HepG2 (cell line): ENCODE measurements around the gene PPP4R3A. TPM values are rescaled to one million over a fixed set of nuclear protein-coding genes. Genes with fewer than 3 reads are reported as not detected.

Source experiments
- AGO1 ChIP-seq: fragments of 200-400 bp; formaldehyde crosslinking; IDR thresholded peaks from 2 replicates; pipeline ENCODE4 v1.6.1; 2017; ENCODE audit warnings: mild to moderate bottlenecking, low read depth, low read length, moderate library complexity; ENCODE audit not compliant: poor library complexity, severe bottlenecking
- FOXJ3 ChIP-seq: sonication (generic); formaldehyde crosslinking; IDR thresholded peaks from 2 replicates; pipeline ENCODE4 v1.4.0; 2020; ENCODE audit warnings: missing genetic modification reagents, mild to moderate bottlenecking, borderline replicate concordance
- HES4 ChIP-seq: sonication (generic); formaldehyde crosslinking; IDR thresholded peaks from 2 replicates; pipeline ENCODE4 v1.9.0; 2021; ENCODE audit warnings: mild to moderate bottlenecking, missing genetic modification reagents, borderline replicate concordance
- JUND ChIP-seq: sonication (generic); formaldehyde crosslinking; IDR thresholded peaks from 2 replicates; pipeline ENCODE4 v1.8.0; 2022; ENCODE audit warnings: mild to moderate bottlenecking, missing genetic modification reagents
- KMT2B ChIP-seq: IDR thresholded peaks from 2 replicates; pipeline ENCODE4 v1.6.1; 2016; ENCODE audit warnings: missing genetic modification reagents, missing compliant biosample characterization
- MTA1 ChIP-seq: sonication (generic); formaldehyde crosslinking; IDR thresholded peaks from 2 replicates; pipeline ENCODE4 v1.4.0; 2020; ENCODE audit warnings: missing genetic modification reagents, mild to moderate bottlenecking, borderline replicate concordance
- RARG ChIP-seq: sonication (generic); formaldehyde crosslinking; IDR thresholded peaks from 2 replicates; pipeline ENCODE4 v1.4.0; 2020; ENCODE audit warnings: low read depth, mild to moderate bottlenecking, missing genetic modification reagents
- SRSF9 ChIP-seq: fragments of 200-400 bp; formaldehyde crosslinking; IDR thresholded peaks from 2 replicates; pipeline ENCODE4 v1.6.1; 2018; ENCODE audit warnings: borderline replicate concordance, mild to moderate bottlenecking, low read depth, low read length; ENCODE audit not compliant: insufficient read depth, poor library complexity, severe bottlenecking
- ZBTB1 ChIP-seq: sonication (generic); formaldehyde crosslinking; IDR thresholded peaks from 2 replicates; pipeline ENCODE4 v1.4.0; 2020; ENCODE audit warnings: missing genetic modification reagents, borderline replicate concordance
- ZFYVE20 ChIP-seq: sonication (generic); formaldehyde crosslinking; IDR thresholded peaks from 2 replicates; pipeline ENCODE4 v1.8.0; 2023; ENCODE audit warnings: low read depth, mild to moderate bottlenecking, moderate library complexity, missing genetic modification reagents, borderline replicate concordance
- ZNF160 ChIP-seq: sonication (generic); formaldehyde crosslinking; IDR thresholded peaks from 2 replicates; pipeline ENCODE4 v1.8.0; 2022; ENCODE audit warnings: mild to moderate bottlenecking, inconsistent platforms, missing genetic modification reagents
- polyA plus RNA-seq, 8 experiments: library from polyadenylated mRNA; depleted of rRNA in 3 of 8; stranded (reverse) in 7 of 8; unstranded in 1 of 8; fragments of >200 nt; fragmentation: Illumina TruSeq in 4 of 8; extraction: Trizol in 4 of 8; gene quantifications; 2 replicates each; pipeline versions ENCODE4 v1.2.1 to v1.2.3, GENCODE V29; 2011 to 2016; ENCODE audit warnings: low read depth in 4 of 8, missing spikeins in 1 of 8, mixed read lengths in 1 of 8; ENCODE audit not compliant: insufficient read depth in 1 of 8
- total RNA-seq, 5 experiments: library from RNA; depleted of rRNA; stranded (reverse); fragments of >200 nt; fragmentation: Illumina TruSeq; extraction: Trizol; gene quantifications; 2 replicates each; pipeline ENCODE4 v1.2.3, GENCODE V29; 2016; ENCODE audit warnings: low read depth in 1 of 5
- TF ChIP-seq, protein P1 (sequence below): sonication (generic); formaldehyde crosslinking; conservative IDR thresholded peaks from 2 replicates; pipeline ENCODE4 v1.4.0; 2020; ENCODE audit warnings: missing genetic modification reagents
- TF ChIP-seq, protein P2 (sequence below): sonication (generic); formaldehyde crosslinking; IDR thresholded peaks from 2 replicates; pipeline ENCODE4 v1.4.0; 2020; ENCODE audit warnings: missing genetic modification reagents
- TF ChIP-seq, protein P3 (sequence below): sonication (generic); formaldehyde crosslinking; conservative IDR thresholded peaks from 2 replicates; pipeline ENCODE4 v1.4.0; 2020; ENCODE audit warnings: missing genetic modification reagents
- TF ChIP-seq, protein P4 (sequence below): sonication (generic); formaldehyde crosslinking; IDR thresholded peaks from 2 replicates; pipeline ENCODE4 v1.4.0; 2020; ENCODE audit warnings: mild to moderate bottlenecking, low read depth, missing genetic modification reagents
- TF ChIP-seq, protein P5 (sequence below): sonication (generic); formaldehyde crosslinking; IDR thresholded peaks from 2 replicates; pipeline ENCODE4 v1.4.0; 2020; ENCODE audit warnings: missing genetic modification reagents
- TF ChIP-seq, protein P6 (sequence below): conservative IDR thresholded peaks from 2 replicates; pipeline ENCODE4 v1.6.1; 2018; ENCODE audit warnings: missing genetic modification reagents

The PPP4R3A gene
- total and polyA plus RNA-seq, 2 of the 13 experiments (the other 11 are each of a cell fraction or from before 2014, with no cell fraction given), result 22.5 to 57.4 TPM

DNA sequence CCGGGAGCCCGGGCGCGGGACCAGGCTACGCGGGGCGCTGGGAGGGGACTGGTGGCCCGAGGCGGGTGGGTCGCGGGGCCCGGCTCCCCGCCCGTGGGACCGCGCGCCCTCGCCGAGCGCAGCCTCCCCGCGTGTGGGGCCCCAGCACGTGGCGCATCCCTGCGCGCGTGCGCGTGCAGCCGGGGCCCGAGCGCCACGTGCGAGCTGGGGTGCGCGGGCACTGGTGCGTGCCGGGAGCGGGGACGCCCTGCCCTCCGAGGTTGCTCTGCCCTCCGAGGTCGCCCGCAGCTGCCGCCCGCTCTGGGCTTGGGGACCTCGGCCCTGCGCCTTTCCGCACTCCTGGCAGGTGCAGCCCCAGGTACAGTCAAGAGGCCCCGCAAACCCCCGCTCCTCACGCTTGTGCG, 92.1 kb downstream of the PPP4R3A start (continued):
- TF ChIP-seq, protein P1, sequence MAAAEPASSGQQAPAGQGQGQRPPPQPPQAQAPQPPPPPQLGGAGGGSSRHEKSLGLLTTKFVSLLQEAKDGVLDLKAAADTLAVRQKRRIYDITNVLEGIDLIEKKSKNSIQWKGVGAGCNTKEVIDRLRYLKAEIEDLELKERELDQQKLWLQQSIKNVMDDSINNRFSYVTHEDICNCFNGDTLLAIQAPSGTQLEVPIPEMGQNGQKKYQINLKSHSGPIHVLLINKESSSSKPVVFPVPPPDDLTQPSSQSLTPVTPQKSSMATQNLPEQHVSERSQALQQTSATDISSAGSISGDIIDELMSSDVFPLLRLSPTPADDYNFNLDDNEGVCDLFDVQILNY, result no peak
- TF ChIP-seq JUND (peak; percentile 41; the same call in 1 of the 2 replicates), KMT2B (CRISPR knock-in tag) (no peak), SRSF9 (no peak), HES4 (CRISPR knock-in tag) (peak; percentile 99), RARG (CRISPR knock-in tag) (no peak), ZFYVE20 (CRISPR knock-in tag) (peak; percentile 98), ZBTB1 (CRISPR knock-in tag) (no peak), FOXJ3 (CRISPR knock-in tag) (no peak), AGO1 (no peak), ZNF160 (CRISPR knock-in tag) (peak; percentile 47; the same call in 1 of the 2 replicates), MTA1 (no peak)
- TF ChIP-seq, protein P2, sequence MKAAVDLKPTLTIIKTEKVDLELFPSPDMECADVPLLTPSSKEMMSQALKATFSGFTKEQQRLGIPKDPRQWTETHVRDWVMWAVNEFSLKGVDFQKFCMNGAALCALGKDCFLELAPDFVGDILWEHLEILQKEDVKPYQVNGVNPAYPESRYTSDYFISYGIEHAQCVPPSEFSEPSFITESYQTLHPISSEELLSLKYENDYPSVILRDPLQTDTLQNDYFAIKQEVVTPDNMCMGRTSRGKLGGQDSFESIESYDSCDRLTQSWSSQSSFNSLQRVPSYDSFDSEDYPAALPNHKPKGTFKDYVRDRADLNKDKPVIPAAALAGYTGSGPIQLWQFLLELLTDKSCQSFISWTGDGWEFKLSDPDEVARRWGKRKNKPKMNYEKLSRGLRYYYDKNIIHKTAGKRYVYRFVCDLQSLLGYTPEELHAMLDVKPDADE, result peak; percentile 97; the same call in 1 of the 2 replicates
- TF ChIP-seq, protein P3, sequence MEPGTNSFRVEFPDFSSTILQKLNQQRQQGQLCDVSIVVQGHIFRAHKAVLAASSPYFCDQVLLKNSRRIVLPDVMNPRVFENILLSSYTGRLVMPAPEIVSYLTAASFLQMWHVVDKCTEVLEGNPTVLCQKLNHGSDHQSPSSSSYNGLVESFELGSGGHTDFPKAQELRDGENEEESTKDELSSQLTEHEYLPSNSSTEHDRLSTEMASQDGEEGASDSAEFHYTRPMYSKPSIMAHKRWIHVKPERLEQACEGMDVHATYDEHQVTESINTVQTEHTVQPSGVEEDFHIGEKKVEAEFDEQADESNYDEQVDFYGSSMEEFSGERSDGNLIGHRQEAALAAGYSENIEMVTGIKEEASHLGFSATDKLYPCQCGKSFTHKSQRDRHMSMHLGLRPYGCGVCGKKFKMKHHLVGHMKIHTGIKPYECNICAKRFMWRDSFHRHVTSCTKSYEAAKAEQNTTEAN (CRISPR knock-in tag), result peak; percentile 82
- TF ChIP-seq, protein P4, sequence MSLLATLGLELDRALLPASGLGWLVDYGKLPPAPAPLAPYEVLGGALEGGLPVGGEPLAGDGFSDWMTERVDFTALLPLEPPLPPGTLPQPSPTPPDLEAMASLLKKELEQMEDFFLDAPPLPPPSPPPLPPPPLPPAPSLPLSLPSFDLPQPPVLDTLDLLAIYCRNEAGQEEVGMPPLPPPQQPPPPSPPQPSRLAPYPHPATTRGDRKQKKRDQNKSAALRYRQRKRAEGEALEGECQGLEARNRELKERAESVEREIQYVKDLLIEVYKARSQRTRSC (CRISPR knock-in tag), result peak; percentile 97
- TF ChIP-seq, protein P5, sequence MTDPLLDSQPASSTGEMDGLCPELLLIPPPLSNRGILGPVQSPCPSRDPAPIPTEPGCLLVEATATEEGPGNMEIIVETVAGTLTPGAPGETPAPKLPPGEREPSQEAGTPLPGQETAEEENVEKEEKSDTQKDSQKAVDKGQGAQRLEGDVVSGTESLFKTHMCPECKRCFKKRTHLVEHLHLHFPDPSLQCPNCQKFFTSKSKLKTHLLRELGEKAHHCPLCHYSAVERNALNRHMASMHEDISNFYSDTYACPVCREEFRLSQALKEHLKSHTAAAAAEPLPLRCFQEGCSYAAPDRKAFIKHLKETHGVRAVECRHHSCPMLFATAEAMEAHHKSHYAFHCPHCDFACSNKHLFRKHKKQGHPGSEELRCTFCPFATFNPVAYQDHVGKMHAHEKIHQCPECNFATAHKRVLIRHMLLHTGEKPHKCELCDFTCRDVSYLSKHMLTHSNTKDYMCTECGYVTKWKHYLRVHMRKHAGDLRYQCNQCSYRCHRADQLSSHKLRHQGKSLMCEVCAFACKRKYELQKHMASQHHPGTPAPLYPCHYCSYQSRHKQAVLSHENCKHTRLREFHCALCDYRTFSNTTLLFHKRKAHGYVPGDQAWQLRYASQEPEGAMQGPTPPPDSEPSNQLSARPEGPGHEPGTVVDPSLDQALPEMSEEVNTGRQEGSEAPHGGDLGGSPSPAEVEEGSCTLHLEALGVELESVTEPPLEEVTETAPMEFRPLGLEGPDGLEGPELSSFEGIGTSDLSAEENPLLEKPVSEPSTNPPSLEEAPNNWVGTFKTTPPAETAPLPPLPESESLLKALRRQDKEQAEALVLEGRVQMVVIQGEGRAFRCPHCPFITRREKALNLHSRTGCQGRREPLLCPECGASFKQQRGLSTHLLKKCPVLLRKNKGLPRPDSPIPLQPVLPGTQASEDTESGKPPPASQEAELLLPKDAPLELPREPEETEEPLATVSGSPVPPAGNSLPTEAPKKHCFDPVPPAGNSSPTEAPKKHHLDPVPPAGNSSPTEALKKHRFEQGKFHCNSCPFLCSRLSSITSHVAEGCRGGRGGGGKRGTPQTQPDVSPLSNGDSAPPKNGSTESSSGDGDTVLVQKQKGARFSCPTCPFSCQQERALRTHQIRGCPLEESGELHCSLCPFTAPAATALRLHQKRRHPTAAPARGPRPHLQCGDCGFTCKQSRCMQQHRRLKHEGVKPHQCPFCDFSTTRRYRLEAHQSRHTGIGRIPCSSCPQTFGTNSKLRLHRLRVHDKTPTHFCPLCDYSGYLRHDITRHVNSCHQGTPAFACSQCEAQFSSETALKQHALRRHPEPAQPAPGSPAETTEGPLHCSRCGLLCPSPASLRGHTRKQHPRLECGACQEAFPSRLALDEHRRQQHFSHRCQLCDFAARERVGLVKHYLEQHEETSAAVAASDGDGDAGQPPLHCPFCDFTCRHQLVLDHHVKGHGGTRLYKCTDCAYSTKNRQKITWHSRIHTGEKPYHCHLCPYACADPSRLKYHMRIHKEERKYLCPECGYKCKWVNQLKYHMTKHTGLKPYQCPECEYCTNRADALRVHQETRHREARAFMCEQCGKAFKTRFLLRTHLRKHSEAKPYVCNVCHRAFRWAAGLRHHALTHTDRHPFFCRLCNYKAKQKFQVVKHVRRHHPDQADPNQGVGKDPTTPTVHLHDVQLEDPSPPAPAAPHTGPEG (CRISPR knock-in tag), result peak; percentile 92
- TF ChIP-seq, protein P6, sequence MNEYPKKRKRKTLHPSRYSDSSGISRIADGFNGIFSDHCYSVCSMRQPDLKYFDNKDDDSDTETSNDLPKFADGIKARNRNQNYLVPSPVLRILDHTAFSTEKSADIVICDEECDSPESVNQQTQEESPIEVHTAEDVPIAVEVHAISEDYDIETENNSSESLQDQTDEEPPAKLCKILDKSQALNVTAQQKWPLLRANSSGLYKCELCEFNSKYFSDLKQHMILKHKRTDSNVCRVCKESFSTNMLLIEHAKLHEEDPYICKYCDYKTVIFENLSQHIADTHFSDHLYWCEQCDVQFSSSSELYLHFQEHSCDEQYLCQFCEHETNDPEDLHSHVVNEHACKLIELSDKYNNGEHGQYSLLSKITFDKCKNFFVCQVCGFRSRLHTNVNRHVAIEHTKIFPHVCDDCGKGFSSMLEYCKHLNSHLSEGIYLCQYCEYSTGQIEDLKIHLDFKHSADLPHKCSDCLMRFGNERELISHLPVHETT (CRISPR knock-in tag), result no peak
